ENCODE results near the gene SPI1. TPM values are rescaled to one million over a fixed set of nuclear protein-coding genes. Genes with fewer than 3 reads are reported as not detected.

SPI1 gene
- not detected in 2 replicates for total RNA-seq (2014; rRNA removed; shearing (Covaris generic))

GRCh38 chr11:47378010-47378835 lies at the start of gene SPI1:
Gene SPI1, minus strand, starts transcription at chr11:47378547. Its CDS starts 194 bp downstream, at chr11:47378353.

GRCh38 chr11:47426062-47426956 lies 48.0 kb upstream of the SPI1 start, which contains the start of gene PSMC3:
Gene PSMC3, minus strand, starts transcription at chr11:47426439. Its CDS starts 160 bp downstream, at chr11:47426279.

GRCh38 chr11:47407746-47408590 lies 29.6 kb upstream of the SPI1 start, which contains the start of gene SLC39A13:
Gene SLC39A13, plus strand, starts transcription at chr11:47408590. Its CDS starts 1,505 bp downstream, at chr11:47410095.

GRCh38 chr11:47352556-47352955 lies 25.8 kb downstream of the SPI1 start, which contains the start of gene MYBPC3:
Gene MYBPC3, minus strand, starts transcription at chr11:47352702. Its CDS starts 55 bp downstream, at chr11:47352647.

Small RNA genes lying within 50 kb of the gene (small RNA-seq; reads per million reads assigned to genes)
- not detected for gene MIR4487

Other genes starting within 250 kb of the SPI1 start
- gene ARFGAP2, start 201.7 kb downstream of the SPI1 start, total RNA-seq (2014; rRNA removed; shearing (Covaris generic)): 106 and 145 TPM in 2 replicates
- gene PACSIN3, start 192.1 kb downstream of the SPI1 start, total RNA-seq (2014; rRNA removed; shearing (Covaris generic)): 131 and 144 TPM in 2 replicates
- gene DDB2, start 163.6 kb downstream of the SPI1 start, total RNA-seq (2014; rRNA removed; shearing (Covaris generic)): 58.4 and 73.0 TPM in 2 replicates
- 28.7 and 31.6 TPM in 2 replicates for gene ACP2, start 129.7 kb downstream of the SPI1 start, total RNA-seq (2014; rRNA removed; shearing (Covaris generic))
- gene NR1H3, start 120.6 kb downstream of the SPI1 start, total RNA-seq (2014; rRNA removed; shearing (Covaris generic)): 27.0 and 32.1 TPM in 2 replicates
- gene MADD, start 108.4 kb downstream of the SPI1 start, total RNA-seq (2014; rRNA removed; shearing (Covaris generic)): 30.4 and 36.3 TPM in 2 replicates
- gene MYBPC3, start 25.8 kb downstream of the SPI1 start, total RNA-seq (2014; rRNA removed; shearing (Covaris generic)): not detected in 2 replicates
- gene SLC39A13, start 30.0 kb upstream of the SPI1 start, total RNA-seq (2014; rRNA removed; shearing (Covaris generic)): 48.1 and 53.2 TPM in 2 replicates
- gene PSMC3, start 47.9 kb upstream of the SPI1 start, total RNA-seq (2014; rRNA removed; shearing (Covaris generic)): 263 and 283 TPM in 2 replicates
- gene RAPSN, start 70.6 kb upstream of the SPI1 start, total RNA-seq (2014; rRNA removed; shearing (Covaris generic)): 0.11 TPM in 1 of 2 replicates, not detected in the other
- gene CELF1, start 174.6 kb upstream of the SPI1 start, total RNA-seq (2014; rRNA removed; shearing (Covaris generic)): 91.6 and 105 TPM in 2 replicates
- 170 and 178 TPM in 2 replicates for gene PTPMT1, start 187.1 kb upstream of the SPI1 start, total RNA-seq (2014; rRNA removed; shearing (Covaris generic))
- gene KBTBD4, start 200.4 kb upstream of the SPI1 start, total RNA-seq (2014; rRNA removed; shearing (Covaris generic)): 20.7 and 25.5 TPM in 2 replicates
- gene NDUFS3, start 200.5 kb upstream of the SPI1 start, total RNA-seq (2014; rRNA removed; shearing (Covaris generic)): 132 and 135 TPM in 2 replicates
- 0.13 and 1.4 TPM in 2 replicates for gene FAM180B, start 208.1 kb upstream of the SPI1 start, total RNA-seq (2014; rRNA removed; shearing (Covaris generic))
- 0.11 TPM in 1 of 2 replicates, not detected in the other for gene C1QTNF4, start 215.9 kb upstream of the SPI1 start, total RNA-seq (2014; rRNA removed; shearing (Covaris generic))

Measured in A375 (cell line).